Neural cell (in vitro differentiated cells): ENCODE data around the gene MEIS1. TPM values are rescaled to one million over a fixed set of nuclear protein-coding genes. Genes with fewer than 3 reads are reported as not detected.

Experiments used
- H2AFZ ChIP-seq: fragments of 200-600, 300-800 bp; sonication (generic), shearing (Covaris generic); 2 replicates; pipeline ENCODE4 v1.6.0; 2014; ENCODE audit warnings: low read depth, mild to moderate bottlenecking, antibody characterized with exemption, low read length, moderate library complexity
- H3F3A ChIP-seq: fragments of 200-600 bp; shearing (Covaris generic); 2 replicates; pipeline ENCODE4 v1.6.1; 2016; ENCODE audit warnings: mild to moderate bottlenecking, moderate library complexity, mixed read lengths, antibody characterized with exemption, low read length; ENCODE audit not compliant: insufficient read depth, poor library complexity, severe bottlenecking
- H3K27ac ChIP-seq: fragments of 200-600, 300-800 bp; sonication (generic), shearing (Covaris generic); 2 replicates; pipeline ENCODE4 v1.5.1; 2014; ENCODE audit warnings: mild to moderate bottlenecking, low read length, moderate library complexity
- H3K27me3 ChIP-seq: fragments of 300-800, 200-600 bp; sonication (generic), shearing (Covaris generic); 2 replicates; pipeline ENCODE4 v1.6.0; 2014; ENCODE audit warnings: mild to moderate bottlenecking, low read depth, low read length, moderate library complexity; ENCODE audit not compliant: insufficient read depth
- H3K36me3 ChIP-seq: fragments of 300-800, 200-600 bp; sonication (generic), shearing (Covaris generic); 2 replicates; pipeline ENCODE4 v1.5.1; 2014; ENCODE audit warnings: mild to moderate bottlenecking, antibody characterized with exemption, low read length, moderate library complexity; ENCODE audit not compliant: insufficient read depth
- H3K4me2 ChIP-seq: fragments of 300-800, 200-600 bp; sonication (generic), shearing (Covaris generic); 2 replicates; pipeline ENCODE4 v1.6.0; 2014; ENCODE audit warnings: mild to moderate bottlenecking, low read length
- H3K4me3 ChIP-seq: fragments of 300-800, 200-600 bp; sonication (generic), shearing (Covaris generic); 2 replicates; pipeline ENCODE4 v1.5.1; 2014; ENCODE audit warnings: mild to moderate bottlenecking, low read length, moderate library complexity
- H3K79me2 ChIP-seq: fragments of 200-600 bp; shearing (Covaris generic); replicated peaks from 2 replicates; pipeline ENCODE4 v1.6.0; 2014; ENCODE audit warnings: mild to moderate bottlenecking, low read length, moderate library complexity; ENCODE audit not compliant: insufficient read depth
- H3K9ac ChIP-seq: fragments of 300-800, 200-600 bp; sonication (generic), shearing (Covaris generic); 2 replicates; pipeline ENCODE4 v1.6.1; 2016; ENCODE audit warnings: mild to moderate bottlenecking, low read length, mixed read lengths
- H3K9me2 ChIP-seq: fragments of 200-600 bp; shearing (Covaris generic); 2 replicates; pipeline ENCODE4 v1.6.1; 2016; ENCODE audit warnings: mild to moderate bottlenecking, low read length, mixed read lengths; ENCODE audit not compliant: insufficient read depth
- H3K9me3 ChIP-seq: fragments of 200-600, 300-800 bp; sonication (generic), shearing (Covaris generic); 2 replicates; pipeline ENCODE4 v1.6.1; 2016; ENCODE audit warnings: mild to moderate bottlenecking, mixed run types, low read length, moderate library complexity, mixed read lengths
- H4K20me1 ChIP-seq: fragments of 200-600 bp; shearing (Covaris generic); 2 replicates; pipeline ENCODE4 v1.6.1; 2016; ENCODE audit warnings: mild to moderate bottlenecking, mixed run types; ENCODE audit not compliant: insufficient read depth
- EP300 ChIP-seq: fragments of 450-650 bp; conservative IDR thresholded peaks from 2 replicates; pipeline ENCODE4 v1.6.1; 2014; ENCODE audit warnings: antibody characterized with exemption, mild to moderate bottlenecking, moderate library complexity; ENCODE audit not compliant: poor library complexity, severe bottlenecking
- EZH2 ChIP-seq: fragments of 200-600, 300-800 bp; shearing (Covaris generic), sonication (generic); IDR thresholded peaks from 2 replicates; pipeline ENCODE4 v1.6.1; 2014; ENCODE audit warnings: antibody characterized with exemption, low read length, borderline replicate concordance, mild to moderate bottlenecking; ENCODE audit not compliant: insufficient read depth, poor library complexity, severe bottlenecking
- MXI1 ChIP-seq: fragments of 450-650 bp; conservative IDR thresholded peaks from 2 replicates; pipeline ENCODE4 v1.6.1; 2014; ENCODE audit warnings: antibody characterized with exemption, mild to moderate bottlenecking; ENCODE audit not compliant: poor library complexity, severe bottlenecking
- POLR2AphosphoS5 ChIP-seq: IDR thresholded peaks from 2 replicates; pipeline ENCODE4 v1.6.1; 2012
- RAD21 ChIP-seq: fragments of 450-650 bp; conservative IDR thresholded peaks from 2 replicates; pipeline ENCODE4 v1.6.1; 2014; ENCODE audit warnings: antibody characterized with exemption, mild to moderate bottlenecking, moderate library complexity
- REST ChIP-seq: IDR thresholded peaks from 2 replicates; pipeline ENCODE4 v1.6.1; 2012; ENCODE audit warnings: borderline replicate concordance
- SMC3 ChIP-seq: fragments of 450-650 bp; conservative IDR thresholded peaks from 2 replicates; pipeline ENCODE4 v1.6.1; 2014; ENCODE audit warnings: antibody characterized with exemption, mild to moderate bottlenecking, moderate library complexity; ENCODE audit not compliant: poor library complexity
- TAF1 ChIP-seq: IDR thresholded peaks from 2 replicates; pipeline ENCODE4 v1.6.1; 2012; ENCODE audit warnings: low read depth
- polyA plus RNA-seq: library from polyadenylated mRNA; depleted of rRNA; stranded (reverse); fragments of >200 nt; gene quantifications from 2 replicates; pipeline ENCODE4 v1.2.3, GENCODE V29; 2014
- TF ChIP-seq, protein P1 (sequence below): fragments of 450-650 bp; IDR thresholded peaks from 2 replicates; pipeline ENCODE4 v1.5.1; 2014; ENCODE audit warnings: antibody characterized with exemption, mild to moderate bottlenecking, moderate library complexity; ENCODE audit not compliant: poor library complexity, severe bottlenecking

Gene MEIS1
- polyA plus RNA-seq, 1 donor from 2014 or later, result 46.5 TPM

- Histone ChIP-seq H3K9ac (peak overlapping the region; percentile 96), H3K4me2 (peak overlapping the region; percentile 96), H2AFZ (no peak overlapping the region), H3K27me3 (peaks cover 7% of the 10 kb centered on the region), H4K20me1 (no peaks in the 10 kb centered on the region), H3K27ac (peak overlapping the region; percentile 98), H3F3A (peaks cover 7% of the 10 kb centered on the region), H3K36me3 (no peaks in the 10 kb centered on the region), H3K79me2 (peaks cover 81% of the 10 kb centered on the region), H3K4me3 (peak overlapping the region; percentile 86), H3K9me3 (no peaks in the 10 kb centered on the region), H3K9me2 (no peaks in the 10 kb centered on the region)
- TF ChIP-seq MXI1, result no peak
Observed at GRCh38 chr2:66438498-66438833, 3.5 kb downstream of the MEIS1 start.

DNA sequence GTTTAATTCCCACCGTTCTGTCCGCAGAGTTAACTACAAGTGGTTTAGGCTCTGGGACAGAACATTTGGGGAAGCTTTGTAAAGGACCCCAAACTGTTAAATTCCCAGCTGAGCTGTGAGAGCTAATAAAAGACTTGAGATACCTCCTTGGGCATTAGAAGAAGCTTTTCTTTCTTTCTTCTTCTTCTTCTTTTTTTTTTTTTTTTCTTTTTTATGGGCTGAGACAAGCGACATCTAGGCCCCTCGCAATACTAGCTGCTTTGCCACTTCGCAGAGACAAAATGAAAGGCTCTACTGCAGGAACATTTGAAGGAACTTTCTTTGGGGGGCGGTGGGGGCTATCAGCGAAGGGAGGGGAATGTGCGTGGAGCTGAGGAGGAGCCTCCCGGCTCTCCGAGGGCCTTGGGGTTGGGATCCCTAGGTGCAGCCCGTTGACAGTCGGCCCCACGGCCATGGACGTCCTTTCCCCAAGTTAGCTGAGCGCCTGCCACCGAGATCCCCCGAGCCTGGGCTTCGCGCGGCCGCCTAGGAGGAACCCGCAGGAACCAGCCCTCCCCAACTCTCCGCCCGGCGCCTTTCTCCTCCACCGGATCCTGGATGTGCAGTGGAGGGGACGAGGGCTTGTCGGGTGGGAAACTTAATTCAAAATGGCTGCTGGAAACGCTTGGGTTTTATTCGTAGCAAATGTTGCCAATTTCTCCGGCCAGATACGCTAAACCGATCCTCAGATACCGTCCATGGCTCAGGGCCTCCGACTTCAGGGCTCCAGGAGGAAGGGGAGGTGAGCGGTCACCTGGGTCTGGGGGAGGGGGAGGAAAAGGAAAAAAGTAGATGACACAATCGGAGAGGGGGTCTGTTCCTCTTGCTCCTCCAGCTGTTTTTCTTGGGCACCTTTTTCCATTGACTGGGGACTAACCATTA is 4.2 kb downstream of the MEIS1 start:
- TF ChIP-seq SMC3 (peak; percentile 15), EP300 (no peak)
- no peaks in the 10 kb centered on the region for H3K36me3 ChIP-seq
- H3K4me2 ChIP-seq, result peak overlapping the region; percentile 96
- peak overlapping the region; percentile 86 for H3K4me3 ChIP-seq
- no peaks in the 10 kb centered on the region for H3K9me3 ChIP-seq
- H3K27me3 ChIP-seq, result peaks cover 14% of the 10 kb centered on the region
- H3K27ac ChIP-seq, result peak overlapping the region; percentile 18
- no peaks in the 10 kb centered on the region for H4K20me1 ChIP-seq
- H3K9me2 ChIP-seq, result no peaks in the 10 kb centered on the region
- H3K9ac ChIP-seq, result peak overlapping the region; percentile 96
- peaks cover 88% of the 10 kb centered on the region for H3K79me2 ChIP-seq
- peaks cover 7% of the 10 kb centered on the region for H3F3A ChIP-seq
- H2AFZ ChIP-seq, result no peak overlapping the region

DNA sequence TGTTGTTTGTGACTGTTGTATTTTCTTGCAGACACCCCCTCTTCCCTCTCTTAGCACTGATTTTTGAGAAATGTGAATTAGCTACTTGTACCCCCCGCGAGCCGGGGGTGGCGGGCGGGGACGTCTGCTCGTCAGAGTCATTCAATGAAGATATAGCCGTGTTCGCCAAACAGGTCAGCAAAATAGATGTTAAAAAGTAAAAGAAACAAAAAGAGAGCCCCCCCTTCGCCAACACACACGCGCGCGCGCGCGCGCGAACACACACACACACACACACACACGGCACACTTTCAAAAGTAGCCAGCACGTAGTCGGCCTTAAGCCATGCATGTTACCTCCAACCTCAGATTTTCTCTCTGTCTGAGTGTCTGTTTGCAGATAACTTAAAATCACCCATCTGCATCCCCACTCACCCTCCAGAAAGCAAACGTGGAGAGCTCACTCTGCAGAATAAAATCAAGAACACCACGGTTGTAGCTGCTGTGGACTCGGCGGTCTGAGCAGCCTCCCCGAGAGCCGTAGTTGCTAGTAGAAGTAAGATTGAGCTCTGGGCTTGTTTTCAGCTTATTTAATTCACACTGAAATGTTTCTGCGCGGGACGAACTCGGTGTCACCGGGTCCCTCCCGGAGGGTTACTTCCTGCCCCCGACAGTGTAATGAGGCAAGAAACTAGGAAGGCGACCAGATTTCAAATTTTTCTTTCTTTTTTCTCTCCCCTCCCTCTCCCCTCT is 5.1 kb downstream of the MEIS1 start:
- Histone ChIP-seq H3K9ac (peak overlapping the region; percentile 96), H3K27ac (no peak overlapping the region), H3K4me3 (peak overlapping the region; percentile 86)

More for the DNA sequence above, 5.1 kb downstream of the MEIS1 start:
- Histone ChIP-seq H3F3A (peaks cover 3% of the 10 kb centered on the region), H2AFZ (no peak overlapping the region), H4K20me1 (no peaks in the 10 kb centered on the region), H3K36me3 (no peaks in the 10 kb centered on the region), H3K4me2 (peak overlapping the region; percentile 96), H3K27me3 (peaks cover 17% of the 10 kb centered on the region), H3K9me3 (no peaks in the 10 kb centered on the region), H3K9me2 (no peaks in the 10 kb centered on the region), H3K79me2 (peaks cover 96% of the 10 kb centered on the region)
- TF ChIP-seq POLR2AphosphoS5, result no peak
- no peak for TF ChIP-seq TAF1
- no peak for TF ChIP-seq MXI1
- TF ChIP-seq, protein P1, sequence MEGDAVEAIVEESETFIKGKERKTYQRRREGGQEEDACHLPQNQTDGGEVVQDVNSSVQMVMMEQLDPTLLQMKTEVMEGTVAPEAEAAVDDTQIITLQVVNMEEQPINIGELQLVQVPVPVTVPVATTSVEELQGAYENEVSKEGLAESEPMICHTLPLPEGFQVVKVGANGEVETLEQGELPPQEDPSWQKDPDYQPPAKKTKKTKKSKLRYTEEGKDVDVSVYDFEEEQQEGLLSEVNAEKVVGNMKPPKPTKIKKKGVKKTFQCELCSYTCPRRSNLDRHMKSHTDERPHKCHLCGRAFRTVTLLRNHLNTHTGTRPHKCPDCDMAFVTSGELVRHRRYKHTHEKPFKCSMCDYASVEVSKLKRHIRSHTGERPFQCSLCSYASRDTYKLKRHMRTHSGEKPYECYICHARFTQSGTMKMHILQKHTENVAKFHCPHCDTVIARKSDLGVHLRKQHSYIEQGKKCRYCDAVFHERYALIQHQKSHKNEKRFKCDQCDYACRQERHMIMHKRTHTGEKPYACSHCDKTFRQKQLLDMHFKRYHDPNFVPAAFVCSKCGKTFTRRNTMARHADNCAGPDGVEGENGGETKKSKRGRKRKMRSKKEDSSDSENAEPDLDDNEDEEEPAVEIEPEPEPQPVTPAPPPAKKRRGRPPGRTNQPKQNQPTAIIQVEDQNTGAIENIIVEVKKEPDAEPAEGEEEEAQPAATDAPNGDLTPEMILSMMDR, result no peak
- TF ChIP-seq REST, result no peak
- TF ChIP-seq EZH2, result no peak
- TF ChIP-seq EP300, result no peak
- no peak for TF ChIP-seq RAD21
